ENCODE data around the gene CRABP2.

The CRABP2 gene

GRCh38 chr1:156727926-156728598 lies 22.7 kb upstream of the CRABP2 start, which contains the start of gene METTL25B:
Gene METTL25B, plus strand, starts transcription at chr1:156728469. Its CDS starts 636 bp downstream, at chr1:156729105.
- TF ChIP-seq, protein P1, sequence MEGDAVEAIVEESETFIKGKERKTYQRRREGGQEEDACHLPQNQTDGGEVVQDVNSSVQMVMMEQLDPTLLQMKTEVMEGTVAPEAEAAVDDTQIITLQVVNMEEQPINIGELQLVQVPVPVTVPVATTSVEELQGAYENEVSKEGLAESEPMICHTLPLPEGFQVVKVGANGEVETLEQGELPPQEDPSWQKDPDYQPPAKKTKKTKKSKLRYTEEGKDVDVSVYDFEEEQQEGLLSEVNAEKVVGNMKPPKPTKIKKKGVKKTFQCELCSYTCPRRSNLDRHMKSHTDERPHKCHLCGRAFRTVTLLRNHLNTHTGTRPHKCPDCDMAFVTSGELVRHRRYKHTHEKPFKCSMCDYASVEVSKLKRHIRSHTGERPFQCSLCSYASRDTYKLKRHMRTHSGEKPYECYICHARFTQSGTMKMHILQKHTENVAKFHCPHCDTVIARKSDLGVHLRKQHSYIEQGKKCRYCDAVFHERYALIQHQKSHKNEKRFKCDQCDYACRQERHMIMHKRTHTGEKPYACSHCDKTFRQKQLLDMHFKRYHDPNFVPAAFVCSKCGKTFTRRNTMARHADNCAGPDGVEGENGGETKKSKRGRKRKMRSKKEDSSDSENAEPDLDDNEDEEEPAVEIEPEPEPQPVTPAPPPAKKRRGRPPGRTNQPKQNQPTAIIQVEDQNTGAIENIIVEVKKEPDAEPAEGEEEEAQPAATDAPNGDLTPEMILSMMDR (IDR thresholded peaks at IDR 0.05): no peak
- H3K27ac ChIP-seq: peak within 1 kb of the TSS; percentile 92

DNA sequence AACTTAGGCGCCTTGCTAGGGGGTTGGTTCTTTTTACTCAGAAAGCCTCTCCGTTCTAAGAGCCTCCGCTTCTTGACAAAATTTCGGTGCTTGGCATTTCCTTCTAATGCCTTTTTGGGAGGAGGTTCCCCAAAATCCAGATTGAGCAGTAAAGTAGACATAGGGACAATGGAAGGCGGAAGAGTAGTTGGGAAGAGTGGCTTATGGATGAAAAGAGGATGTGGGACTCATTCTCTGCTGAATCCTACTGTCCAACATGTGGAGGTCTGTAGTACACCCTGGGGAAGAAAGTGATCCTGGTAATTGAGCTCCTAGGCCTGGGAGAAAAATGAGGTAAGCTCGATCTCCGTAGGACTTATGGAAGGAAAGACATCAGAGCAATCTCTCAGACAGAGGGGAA lies 22.1 kb upstream of the CRABP2 start:
- no peak for TF ChIP-seq ZFX (IDR thresholded peaks at IDR 0.05; ENCODE audit: borderline replicate concordance)
- TF ChIP-seq, protein P1 (IDR thresholded peaks at IDR 0.05): no peak
- H3K27ac ChIP-seq: peak overlapping the region; percentile 92

DNA sequence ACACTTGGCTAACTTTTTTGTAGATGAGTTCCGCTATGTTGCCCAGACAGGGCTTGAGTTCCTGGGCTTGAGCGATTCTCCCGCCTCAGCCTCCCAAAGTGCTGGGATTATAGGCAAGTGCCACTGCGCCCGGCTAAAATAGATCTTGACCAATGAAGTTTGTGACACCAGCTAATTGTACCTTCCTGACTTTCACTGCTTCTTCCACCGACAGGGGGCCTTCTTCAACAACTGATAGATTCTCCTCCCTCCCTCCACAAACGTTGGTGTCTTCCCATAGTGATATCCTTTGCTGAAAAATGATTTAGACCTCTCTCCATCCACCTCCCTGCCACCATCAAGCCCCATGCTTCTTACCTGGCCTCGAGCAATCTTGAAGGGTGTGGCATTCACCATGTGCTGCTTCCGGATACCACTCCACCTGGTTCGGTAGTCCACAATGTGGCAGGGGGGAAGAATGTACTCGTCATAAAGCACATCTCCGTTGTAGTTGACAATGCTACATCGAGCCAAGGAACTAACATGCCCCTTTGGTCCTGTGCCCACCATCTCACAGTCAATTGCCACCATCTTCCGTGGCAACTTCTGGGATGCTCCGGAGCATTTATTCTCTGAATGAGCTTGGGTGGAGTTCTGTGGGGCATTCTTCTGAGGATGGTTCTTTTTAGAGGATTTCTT lies 21.3 kb upstream of the CRABP2 start:
- TF ChIP-seq ZFX (IDR thresholded peaks at IDR 0.05; ENCODE audit: borderline replicate concordance): no peak
- TF ChIP-seq, protein P1 (IDR thresholded peaks at IDR 0.05): peak; percentile 53
- peak overlapping the region; percentile 92 for H3K27ac ChIP-seq

DNA sequence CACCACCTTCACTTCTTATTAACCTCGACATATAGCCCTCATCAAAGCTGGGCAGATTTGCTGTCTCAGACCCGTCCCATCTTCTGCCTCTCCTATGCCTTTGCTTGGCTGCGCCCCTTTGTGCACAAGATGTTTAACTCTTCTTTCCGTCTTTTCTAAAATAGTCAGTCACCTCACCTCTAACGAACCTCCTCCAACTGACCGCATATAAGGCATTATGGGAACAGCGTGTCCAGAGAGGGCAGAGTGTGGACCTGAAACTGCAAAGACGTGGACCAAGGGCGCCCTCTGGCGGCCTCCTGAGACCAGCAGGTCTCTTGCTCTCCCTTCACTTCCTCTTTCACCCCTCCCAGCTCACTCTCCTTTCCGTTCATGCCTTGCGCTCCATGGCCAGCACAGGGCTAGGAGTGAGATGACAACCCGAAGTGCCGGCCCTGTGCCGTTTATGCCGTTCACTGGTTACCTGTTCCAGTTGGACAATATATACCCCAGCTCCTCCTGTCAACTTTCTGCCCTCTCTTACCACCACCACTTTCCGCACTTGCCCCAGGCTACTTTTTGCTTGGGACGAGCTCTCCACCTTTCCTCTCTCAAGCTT lies 20.4 kb upstream of the CRABP2 start:
- peak overlapping the region; percentile 92 for H3K27ac ChIP-seq
- no peak for TF ChIP-seq ZFX (IDR thresholded peaks at IDR 0.05; ENCODE audit: borderline replicate concordance)
- TF ChIP-seq, protein P1 (IDR thresholded peaks at IDR 0.05): peak; percentile 98

DNA sequence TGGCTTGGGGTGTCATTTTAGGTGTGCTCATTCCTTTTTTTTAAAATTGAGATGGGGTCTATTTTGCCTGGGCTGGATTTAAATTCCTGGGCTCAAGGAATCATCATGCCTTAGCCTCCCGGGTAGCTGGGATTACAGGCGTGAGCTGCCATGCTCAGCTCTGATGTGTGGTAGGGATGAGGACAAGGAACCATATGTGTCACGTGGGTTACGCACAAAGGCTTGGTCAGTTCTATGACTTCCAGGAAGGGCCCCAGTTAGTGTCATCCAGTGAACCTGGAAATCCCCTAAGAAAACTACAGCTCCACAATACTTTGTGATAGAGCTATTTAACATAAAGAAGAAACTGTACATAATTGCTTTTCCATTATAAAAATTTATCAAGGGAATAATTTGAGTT lies 16.2 kb upstream of the CRABP2 start:
- no peak for TF ChIP-seq ZFX (IDR thresholded peaks at IDR 0.05; ENCODE audit: borderline replicate concordance)
- TF ChIP-seq, protein P1 (IDR thresholded peaks at IDR 0.05): no peak
- H3K27ac ChIP-seq: no peak overlapping the region; the same call in 1 of the 2 replicates

DNA sequence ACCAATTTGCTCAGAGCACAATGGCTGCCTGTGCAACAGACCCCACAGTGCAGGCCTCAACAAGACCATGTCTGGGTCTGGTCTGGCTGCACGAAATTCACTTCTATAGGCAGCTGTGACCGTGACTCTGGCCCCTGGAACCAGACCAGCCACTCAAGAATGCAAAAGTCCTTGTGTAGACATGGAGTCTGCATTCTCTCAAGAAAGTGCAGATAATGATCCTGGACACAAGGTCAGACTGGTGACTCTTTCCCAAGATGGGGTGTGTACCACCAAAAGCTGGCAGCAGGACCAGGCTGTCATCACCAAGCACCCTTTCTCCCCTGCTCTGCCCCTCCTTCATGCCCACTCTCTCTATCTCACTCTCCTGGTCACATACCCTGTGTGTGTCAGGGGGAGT lies 15.7 kb upstream of the CRABP2 start:
- no peak overlapping the region for H3K27ac ChIP-seq
- TF ChIP-seq, protein P1 (IDR thresholded peaks at IDR 0.05): no peak
- no peak for TF ChIP-seq ZFX (IDR thresholded peaks at IDR 0.05; ENCODE audit: borderline replicate concordance)

- no peak for TF ChIP-seq ZFX (IDR thresholded peaks at IDR 0.05; ENCODE audit: borderline replicate concordance)
- TF ChIP-seq, protein P1 (IDR thresholded peaks at IDR 0.05): no peak
- peak overlapping the region; percentile 31 for H3K27ac ChIP-seq
Measured at GRCh38 chr1:156717351-156717750, 12.0 kb upstream of the CRABP2 start.

All from 22Rv1 (cell line).